Activated CD4-positive, alpha-beta T cell treated with anti-CD3 and anti-CD28 coated beads, Interleukin-2, amount 10 ng/mL, durations not matched to agents 7 days and 5 days (primary cell): ENCODE measurements around the gene CSF1R. TPM values are rescaled to one million over a fixed set of nuclear protein-coding genes. Genes with fewer than 3 reads are reported as not detected.

ENCODE experiments used
- CTCF ChIA-PET: fragments of 350-600 bp; sonication (Branson Sonifier 250); formaldehyde crosslinking; loops from one replicate; lab custom pipeline; 2021; ENCODE audit warnings: antibody characterized with exemption; lab: Charles Lee
- POLR2A ChIA-PET: fragments of 350-600 bp; sonication (Branson Sonifier 250); formaldehyde crosslinking; loops from one replicate; lab custom pipeline; 2021; ENCODE audit warnings: antibody characterized with exemption; lab: Charles Lee
- DNase-seq: peaks from one replicate; pipeline ENCODE4 v3.0.0-alpha.2; 2020
- H3K27ac Mint-ChIP-seq: one replicate; pipeline ENCODE4 v1.8.0; 2021; ENCODE audit warnings: mild to moderate bottlenecking, moderate library complexity, mixed read lengths
- H3K27me3 Mint-ChIP-seq: one replicate; pipeline ENCODE4 v1.8.0; 2021; ENCODE audit warnings: mixed read lengths
- H3K36me3 Mint-ChIP-seq: one replicate; pipeline ENCODE4 v1.8.0; 2021; ENCODE audit warnings: low read depth, mixed read lengths
- H3K4me1 Mint-ChIP-seq: one replicate; pipeline ENCODE4 v1.8.0; 2021; ENCODE audit warnings: mixed read lengths
- H3K4me3 Mint-ChIP-seq: one replicate; pipeline ENCODE4 v1.8.0; 2021; ENCODE audit warnings: mild to moderate bottlenecking, moderate library complexity, mixed read lengths
- H3K9me3 Mint-ChIP-seq: one replicate; pipeline ENCODE4 v1.8.0; 2021; ENCODE audit warnings: mixed read lengths
- total RNA-seq, 2 experiments: library from RNA; stranded (reverse); gene quantifications; one replicate each; pipeline ENCODE4 v1.2.3, GENCODE V29; 2021

Gene CSF1R
- total RNA-seq, 2 experiments from 2014 or later, result 0.08 to 0.15 TPM

DNA sequence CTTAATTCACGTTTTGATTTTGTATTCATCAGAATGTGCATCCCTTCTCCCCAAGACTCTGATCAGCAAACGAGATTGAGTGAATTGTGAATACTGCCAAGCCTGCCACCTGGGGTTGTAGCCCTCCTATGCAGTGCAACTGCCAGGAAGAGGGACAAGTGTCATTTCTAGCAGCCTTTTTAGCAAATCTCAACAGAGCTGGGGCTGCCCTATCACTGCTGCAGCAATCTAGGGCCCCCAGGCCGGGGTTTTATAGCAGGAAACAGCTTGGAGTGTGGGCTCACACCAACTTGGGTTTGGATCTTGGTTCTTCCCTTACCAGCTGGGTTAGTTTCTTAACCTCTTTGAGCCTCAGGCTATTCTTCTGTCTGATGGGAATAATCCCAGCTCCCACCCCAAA, 4.0 kb downstream of the CSF1R start:
- Mint-ChIP-seq H3K4me3 (no peak overlapping the region), H3K27ac (no peak overlapping the region), H3K27me3 (peaks cover 37% of the 10 kb centered on the region), H3K4me1 (no peaks in the 10 kb centered on the region), H3K9me3 (no peaks in the 10 kb centered on the region), H3K36me3 (no peaks in the 10 kb centered on the region)
- DNase-seq, result peak; percentile 2
- ChIA-PET POLR2A (no interaction called here), CTCF (interaction anchor here (0.9 to 1.4 kb wide), 3 partner anchors 14 to 21 kb away, joined by 3 to 7 read pairs (median 4); no protein-coding TSS in a partner anchor)

- ChIA-PET CTCF (interaction anchor here (0.9 to 1.4 kb wide), 3 partner anchors 13 to 21 kb away, joined by 3 to 7 read pairs (median 4); no protein-coding TSS in a partner anchor), POLR2A (no interaction called here)
- H3K9me3 Mint-ChIP-seq, result no peaks in the 10 kb centered on the region
- H3K27ac Mint-ChIP-seq, result no peak overlapping the region
- peak; percentile 4 for DNase-seq
- no peaks in the 10 kb centered on the region for H3K36me3 Mint-ChIP-seq
- no peak overlapping the region for H3K4me3 Mint-ChIP-seq
- H3K4me1 Mint-ChIP-seq, result no peaks in the 10 kb centered on the region
- H3K27me3 Mint-ChIP-seq, result peaks cover 33% of the 10 kb centered on the region
These were observed 4.6 kb downstream of the CSF1R start for GRCh38 chr5:150081541-150082283.

- POLR2A ChIA-PET, result no interaction called here
- CTCF ChIA-PET, result interaction anchor here (1.4 kb wide), 1 partner anchor 13 kb away, joined by 4 read pairs; no protein-coding TSS in a partner anchor
- peaks cover 32% of the 10 kb centered on the region for H3K27me3 Mint-ChIP-seq
- H3K36me3 Mint-ChIP-seq, result no peaks in the 10 kb centered on the region
- no peaks in the 10 kb centered on the region for H3K9me3 Mint-ChIP-seq
- no peaks in the 10 kb centered on the region for H3K4me1 Mint-ChIP-seq
- H3K27ac Mint-ChIP-seq, result no peak overlapping the region
- no peak overlapping the region for H3K4me3 Mint-ChIP-seq
- DNase-seq, result peak; percentile 4
These were observed 5.5 kb downstream of the CSF1R start for GRCh38 chr5:150080696-150081435.

DNA sequence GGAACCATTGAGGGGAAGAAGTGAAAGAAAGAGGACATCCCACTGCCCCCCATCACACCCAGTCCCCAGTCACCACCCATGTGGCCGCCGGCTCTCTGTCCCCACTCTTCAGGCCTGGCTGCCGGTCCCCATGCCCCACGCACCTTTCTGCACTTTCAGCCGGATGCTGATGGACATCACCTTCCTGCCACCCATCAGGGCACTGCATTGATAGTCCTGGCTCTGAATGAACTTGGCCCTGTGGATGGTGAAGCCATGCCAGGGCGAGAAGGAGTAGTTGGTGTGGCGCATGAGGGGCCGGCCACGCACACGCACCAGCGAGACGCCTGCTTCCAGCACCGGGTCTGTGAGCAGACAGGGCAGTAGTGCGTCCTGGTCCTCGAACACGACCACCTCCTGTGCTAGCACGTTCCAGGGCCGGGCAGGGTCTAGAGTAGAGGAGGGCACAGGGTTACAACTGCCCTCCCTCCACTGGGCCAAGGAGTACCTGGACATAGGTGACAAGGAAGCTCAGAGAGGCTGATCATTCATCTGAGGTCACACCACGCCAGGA, 6.4 kb downstream of the CSF1R start:
- H3K9me3 Mint-ChIP-seq, result no peaks in the 10 kb centered on the region
- peak; percentile 3 for DNase-seq
- H3K27me3 Mint-ChIP-seq, result peaks cover 25% of the 10 kb centered on the region
- no peak overlapping the region for H3K27ac Mint-ChIP-seq
- no peaks in the 10 kb centered on the region for H3K4me1 Mint-ChIP-seq
- ChIA-PET CTCF (no interaction called here), POLR2A (no interaction called here)
- H3K4me3 Mint-ChIP-seq, result no peak overlapping the region
- no peaks in the 10 kb centered on the region for H3K36me3 Mint-ChIP-seq

- no peaks in the 10 kb centered on the region for H3K36me3 Mint-ChIP-seq
- POLR2A ChIA-PET, result no interaction called here
These were observed 7.3 kb downstream of the CSF1R start for GRCh38 chr5:150078802-150079689.

DNA sequence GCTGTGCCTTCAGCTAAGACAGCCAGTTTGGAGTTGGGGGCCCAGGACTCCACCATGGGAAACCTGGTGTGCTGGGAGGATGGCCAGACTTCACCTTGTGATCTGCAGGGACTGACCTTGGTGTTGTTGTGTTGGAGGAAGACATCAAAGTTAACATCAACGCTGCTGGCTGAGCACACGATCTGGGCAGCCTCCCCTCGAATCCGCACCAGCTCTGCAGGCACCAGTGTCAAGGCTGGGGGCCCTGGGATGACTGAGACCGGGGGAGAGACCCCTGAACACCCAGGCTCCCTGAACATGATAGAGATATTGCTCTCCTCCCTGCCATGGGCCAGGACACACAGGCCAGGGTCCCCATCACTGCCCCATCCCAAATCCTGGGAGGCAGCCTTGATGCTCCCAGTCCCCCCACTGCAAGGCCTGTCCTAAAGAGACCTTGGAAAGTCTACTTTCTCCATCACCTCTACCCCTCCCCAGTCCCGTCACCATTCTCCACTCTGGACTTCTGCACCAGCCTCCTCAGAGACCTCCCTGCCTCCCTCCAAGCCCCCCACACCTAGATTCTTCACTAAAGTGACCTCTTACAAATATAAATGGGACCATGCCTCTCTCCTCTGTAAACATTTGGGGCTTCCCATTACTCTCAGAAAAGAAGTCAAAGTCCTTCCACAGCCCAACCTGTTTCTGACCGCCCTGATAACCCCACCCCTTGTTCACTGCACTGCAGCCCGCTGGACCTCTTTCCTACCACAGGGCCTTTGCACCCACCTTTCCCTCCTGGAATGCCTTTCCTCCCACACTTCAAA, 8.2 kb downstream of the CSF1R start:
- H3K9me3 Mint-ChIP-seq, result no peaks in the 10 kb centered on the region
- H3K4me3 Mint-ChIP-seq, result no peak overlapping the region
- ChIA-PET POLR2A (no interaction called here), CTCF (interaction anchor here (1.3 kb wide), 1 partner anchor 9 kb away, joined by 3 read pairs; no protein-coding TSS in a partner anchor)
- peak; percentile 1 for DNase-seq
- H3K36me3 Mint-ChIP-seq, result no peaks in the 10 kb centered on the region
- H3K27me3 Mint-ChIP-seq, result peaks cover 19% of the 10 kb centered on the region
- H3K4me1 Mint-ChIP-seq, result no peaks in the 10 kb centered on the region
- H3K27ac Mint-ChIP-seq, result no peak overlapping the region

More at GRCh38 chr5:150078802-150079689, 7.3 kb downstream of the CSF1R start:
- Mint-ChIP-seq H3K27ac (no peak overlapping the region), H3K4me3 (no peak overlapping the region), H3K9me3 (no peaks in the 10 kb centered on the region), H3K4me1 (no peaks in the 10 kb centered on the region), H3K27me3 (peaks cover 25% of the 10 kb centered on the region)
- DNase-seq, result peak; percentile 2
- CTCF ChIA-PET, result no interaction called here

GRCh38 chr5:150077060-150077459, 9.3 kb downstream of the CSF1R start:
- H3K9me3 Mint-ChIP-seq, result no peaks in the 10 kb centered on the region
- POLR2A ChIA-PET, result interaction anchor here (0.6 kb wide), 1 partner anchor 352 kb away, joined by 3 read pairs; no protein-coding TSS in a partner anchor
- H3K27me3 Mint-ChIP-seq, result peaks cover 8% of the 10 kb centered on the region
- no peaks in the 10 kb centered on the region for H3K36me3 Mint-ChIP-seq
- no peak overlapping the region for H3K27ac Mint-ChIP-seq
- no peak overlapping the region for H3K4me3 Mint-ChIP-seq
- peak; percentile 4 for DNase-seq
- H3K4me1 Mint-ChIP-seq, result no peaks in the 10 kb centered on the region
- CTCF ChIA-PET, result interaction anchor here (1.2 to 1.3 kb wide), 2 partner anchors 8 to 287 kb away, joined by 3 to 4 read pairs; no protein-coding TSS in a partner anchor

- Mint-ChIP-seq H3K27me3 (peaks cover 4% of the 10 kb centered on the region), H3K27ac (no peak overlapping the region), H3K4me1 (no peaks in the 10 kb centered on the region), H3K9me3 (no peaks in the 10 kb centered on the region), H3K4me3 (no peak overlapping the region), H3K36me3 (no peaks in the 10 kb centered on the region)
- POLR2A ChIA-PET, result interaction anchor here (0.6 kb wide), 1 partner anchor 1337 kb away, joined by 3 read pairs; no protein-coding TSS in a partner anchor
- CTCF ChIA-PET, result no interaction called here
- peak; percentile 3 for DNase-seq
These were observed 10.5 kb downstream of the CSF1R start for GRCh38 chr5:150075806-150076205.

DNA sequence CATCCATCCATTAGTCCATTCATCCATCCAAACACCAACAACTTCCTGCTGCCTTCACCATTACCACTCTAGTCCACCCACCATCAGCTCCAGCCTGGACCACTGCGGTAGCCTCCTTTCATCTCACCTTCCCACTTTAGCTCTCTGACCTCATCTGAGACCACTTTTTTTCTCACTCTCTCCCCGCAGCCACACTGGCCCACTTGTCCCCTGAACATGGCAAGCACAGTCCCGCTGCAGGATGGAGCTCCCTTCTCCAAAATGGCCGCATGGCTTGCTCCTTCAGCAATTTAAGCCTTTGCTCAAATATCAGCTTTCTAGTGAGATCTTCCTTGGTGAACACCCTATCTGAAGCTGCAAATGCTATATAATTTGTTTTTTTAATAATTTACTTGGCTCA, 11.1 kb downstream of the CSF1R start:
- H3K27ac Mint-ChIP-seq, result no peak overlapping the region
- H3K4me3 Mint-ChIP-seq, result no peak overlapping the region
- peak; percentile 4 for DNase-seq
- no peaks in the 10 kb centered on the region for H3K9me3 Mint-ChIP-seq
- H3K36me3 Mint-ChIP-seq, result no peaks in the 10 kb centered on the region
- peaks cover 4% of the 10 kb centered on the region for H3K27me3 Mint-ChIP-seq
- POLR2A ChIA-PET, result interaction anchor here (0.6 kb wide), 1 partner anchor 1336 kb away, joined by 3 read pairs; no protein-coding TSS in a partner anchor
- H3K4me1 Mint-ChIP-seq, result no peaks in the 10 kb centered on the region
- CTCF ChIA-PET, result no interaction called here

DNA sequence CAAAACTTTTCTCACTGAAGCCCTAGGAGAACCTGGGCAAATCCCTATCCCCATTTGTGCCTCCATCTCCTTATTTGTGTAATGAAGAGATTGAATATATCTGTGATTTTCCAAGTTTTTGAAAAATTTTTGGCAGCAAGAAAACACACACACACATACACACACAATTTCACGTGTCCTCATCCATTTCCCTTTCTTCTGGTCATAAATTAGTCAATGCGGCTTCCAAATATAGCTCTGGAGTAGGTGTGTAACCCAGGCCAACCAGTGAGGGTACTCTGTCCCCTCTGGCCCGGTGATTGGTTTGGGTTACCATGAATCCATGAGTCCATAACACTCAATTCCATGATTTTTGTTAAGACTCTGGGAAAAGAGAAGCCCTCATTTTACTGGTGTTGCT, 12.7 kb downstream of the CSF1R start:
- Mint-ChIP-seq H3K4me3 (no peak overlapping the region), H3K27me3 (no peaks in the 10 kb centered on the region), H3K27ac (no peak overlapping the region), H3K36me3 (no peaks in the 10 kb centered on the region), H3K4me1 (peaks cover under 1% of the 10 kb centered on the region), H3K9me3 (no peaks in the 10 kb centered on the region)
- no peak for DNase-seq
- ChIA-PET CTCF (interaction anchor here (0.6 to 0.9 kb wide), 4 partner anchors 10 to 247 kb away, joined by 3 to 7 read pairs (median 4); partner anchors contain the start of gene CSF1R), POLR2A (no interaction called here)

GRCh38 chr5:150073086-150073625, 13.2 kb downstream of the CSF1R start:
- CTCF ChIA-PET, result interaction anchor here (0.9 to 1.5 kb wide), 2 partner anchors 14 to 23 kb away, joined by 3 read pairs; no protein-coding TSS in a partner anchor
- Mint-ChIP-seq H3K27me3 (no peaks in the 10 kb centered on the region), H3K36me3 (no peaks in the 10 kb centered on the region), H3K9me3 (no peaks in the 10 kb centered on the region), H3K27ac (no peak overlapping the region), H3K4me3 (no peak overlapping the region), H3K4me1 (peaks cover 3% of the 10 kb centered on the region)
- no peak for DNase-seq
- POLR2A ChIA-PET, result no interaction called here
